Retinal pigment epithelial cell (primary cell): ENCODE measurements around the gene HNRNPLL.
A peak's percentile ranks its signal among the peaks of the same experiment; 100 is the strongest.

Source experiments
- DNase-seq: peaks from one replicate; pipeline ENCODE4 v3.0.0-alpha.2; 2010; ENCODE audit warnings: low read depth
- H3K4me3 ChIP-seq: 2 replicates; pipeline ENCODE4 v1.5.1; 2011; ENCODE audit warnings: mild to moderate bottlenecking, low read length, control low read depth, moderate library complexity
- TF ChIP-seq, protein P1 (sequence below): conservative IDR thresholded peaks from 2 replicates; pipeline ENCODE4 v1.5.1; 2011; ENCODE audit warnings: low read depth, low read length, control low read depth, inconsistent platforms

HNRNPLL gene

GRCh38 chr2:38599706-38600105 is 3.0 kb downstream of the HNRNPLL start:
- no peak for DNase-seq
- peak overlapping the region; percentile 90 for H3K4me3 ChIP-seq
- TF ChIP-seq, protein P1, sequence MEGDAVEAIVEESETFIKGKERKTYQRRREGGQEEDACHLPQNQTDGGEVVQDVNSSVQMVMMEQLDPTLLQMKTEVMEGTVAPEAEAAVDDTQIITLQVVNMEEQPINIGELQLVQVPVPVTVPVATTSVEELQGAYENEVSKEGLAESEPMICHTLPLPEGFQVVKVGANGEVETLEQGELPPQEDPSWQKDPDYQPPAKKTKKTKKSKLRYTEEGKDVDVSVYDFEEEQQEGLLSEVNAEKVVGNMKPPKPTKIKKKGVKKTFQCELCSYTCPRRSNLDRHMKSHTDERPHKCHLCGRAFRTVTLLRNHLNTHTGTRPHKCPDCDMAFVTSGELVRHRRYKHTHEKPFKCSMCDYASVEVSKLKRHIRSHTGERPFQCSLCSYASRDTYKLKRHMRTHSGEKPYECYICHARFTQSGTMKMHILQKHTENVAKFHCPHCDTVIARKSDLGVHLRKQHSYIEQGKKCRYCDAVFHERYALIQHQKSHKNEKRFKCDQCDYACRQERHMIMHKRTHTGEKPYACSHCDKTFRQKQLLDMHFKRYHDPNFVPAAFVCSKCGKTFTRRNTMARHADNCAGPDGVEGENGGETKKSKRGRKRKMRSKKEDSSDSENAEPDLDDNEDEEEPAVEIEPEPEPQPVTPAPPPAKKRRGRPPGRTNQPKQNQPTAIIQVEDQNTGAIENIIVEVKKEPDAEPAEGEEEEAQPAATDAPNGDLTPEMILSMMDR = no peak

GRCh38 chr2:38598991-38599295 is 3.8 kb downstream of the HNRNPLL start:
- TF ChIP-seq, protein P1 = no peak
- no peak for DNase-seq
- peak overlapping the region; percentile 12 for H3K4me3 ChIP-seq

DNA sequence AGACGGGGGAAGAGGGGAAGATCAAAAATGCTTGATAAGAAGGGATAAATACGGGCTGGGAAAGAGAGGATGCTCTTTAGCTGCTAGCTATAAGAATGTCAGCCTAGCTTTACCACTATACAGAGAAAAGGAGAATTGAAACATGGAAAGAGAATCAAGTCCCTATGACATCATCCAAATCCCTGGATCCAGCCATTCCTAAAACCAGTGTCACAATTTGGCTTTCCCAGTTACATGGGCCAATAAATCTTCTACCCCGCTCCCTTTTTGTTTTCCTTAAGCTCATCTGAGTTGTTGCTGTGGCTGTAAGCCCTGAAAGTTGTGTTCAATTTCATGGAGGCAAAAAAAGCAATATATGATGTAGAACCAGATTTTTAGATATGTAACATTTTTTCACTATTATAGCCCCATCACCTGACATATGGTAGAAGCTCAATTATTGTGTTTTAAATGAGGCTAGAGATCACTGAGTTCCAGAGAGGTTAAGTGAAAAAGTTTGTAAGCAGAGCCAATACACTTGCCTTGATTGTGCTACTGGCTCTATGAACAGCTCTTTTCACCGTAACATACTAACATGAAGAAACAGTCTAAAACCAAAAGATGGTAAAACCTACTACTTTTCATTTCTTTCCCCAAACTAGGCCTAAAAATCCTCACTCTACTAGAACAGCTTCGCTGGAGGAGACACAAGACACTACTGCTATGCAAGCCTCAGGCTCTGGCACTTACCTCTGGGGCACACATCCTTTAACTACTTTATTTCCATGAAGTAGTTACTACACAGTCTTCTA is 4.3 kb downstream of the HNRNPLL start:
- H3K4me3 ChIP-seq = peak overlapping the region; percentile 12
- TF ChIP-seq, protein P1 = no peak
- no peak for DNase-seq

DNA sequence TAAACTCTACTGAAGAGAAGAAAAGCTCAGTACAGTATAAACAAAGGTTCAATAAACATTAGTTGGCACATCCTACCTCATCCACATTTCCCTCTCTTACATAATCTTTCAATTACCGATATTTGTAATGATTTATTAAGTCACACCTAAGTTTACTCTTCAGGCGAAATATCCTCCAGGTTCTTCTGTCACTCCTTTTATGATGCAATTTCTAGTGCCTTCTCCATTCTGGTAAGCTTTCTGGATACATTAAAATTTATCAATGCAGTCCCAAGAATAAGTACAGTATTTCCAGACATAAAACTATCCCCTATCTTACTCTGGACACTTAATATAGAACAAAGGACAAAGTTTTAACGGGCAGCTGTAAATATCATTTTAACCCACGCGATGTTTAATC is 5.6 kb downstream of the HNRNPLL start:
- no peak overlapping the region for H3K4me3 ChIP-seq
- DNase-seq = no peak
- TF ChIP-seq, protein P1 = no peak

- DNase-seq = no peak
- TF ChIP-seq, protein P1 = no peak
- no peak overlapping the region for H3K4me3 ChIP-seq
Observed at GRCh38 chr2:38596229-38596628, 6.5 kb downstream of the HNRNPLL start.

GRCh38 chr2:38592951-38593350 is 9.8 kb downstream of the HNRNPLL start:
- no peak overlapping the region for H3K4me3 ChIP-seq
- TF ChIP-seq, protein P1 = no peak
- DNase-seq = no peak

DNA sequence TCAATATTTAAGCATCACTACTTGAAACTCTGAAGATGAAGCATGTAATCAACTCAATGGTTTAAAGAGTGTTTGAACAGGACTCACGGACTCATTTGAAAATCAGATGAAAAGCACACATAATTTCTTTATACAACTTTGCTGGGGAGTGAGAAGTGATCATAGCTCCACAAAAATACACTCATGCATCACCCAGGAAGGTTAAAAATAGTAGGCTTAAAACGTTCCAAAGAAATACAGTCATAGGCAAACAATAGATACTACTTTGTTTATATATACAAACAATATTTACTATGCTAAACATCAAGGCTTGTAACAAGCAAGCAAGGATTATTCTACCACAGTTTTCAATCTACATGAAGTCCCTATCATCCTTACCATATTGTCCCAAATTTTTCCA is 11.6 kb downstream of the HNRNPLL start:
- no peak for DNase-seq
- TF ChIP-seq, protein P1 = no peak
- no peak overlapping the region for H3K4me3 ChIP-seq
